Mucosa of descending colon (tissue), 3 donors: ENCODE data around the gene PLA2G2C. TPM values are rescaled to one million over a fixed set of nuclear protein-coding genes. Genes with fewer than 3 reads are reported as not detected.

Experiments used
- ATAC-seq: fragments of 200-7000 bp; cut with Tn5 transposase; one replicate; pipeline ENCODE4 v1.9.1; 2020; ENCODE audit warnings: mild to moderate bottlenecking, moderate library complexity
- DNase-seq, 3 donors: peaks; one replicate each; pipeline ENCODE4 v3.0.0-alpha.2; 2020
- H3K36me3 ChIP-seq: fragments of 200-600 bp; one replicate; pipeline ENCODE4 v1.8.0; 2021; ENCODE audit warnings: low read depth, mild to moderate bottlenecking
- H3K4me1 ChIP-seq: fragments of 200-600 bp; one replicate; pipeline ENCODE4 v1.8.0; 2021; ENCODE audit warnings: low read depth, mild to moderate bottlenecking
- H3K4me3 ChIP-seq: fragments of 200-600 bp; one replicate; pipeline ENCODE4 v1.8.0; 2021; ENCODE audit warnings: mild to moderate bottlenecking
- H3K9me3 ChIP-seq: fragments of 200-600 bp; one replicate; pipeline ENCODE4 v1.8.0; 2021; ENCODE audit warnings: mild to moderate bottlenecking
- CTCF ChIP-seq: fragments of 200-600 bp; IDR thresholded peaks from one replicate; pipeline ENCODE4 v1.8.0; 2022; ENCODE audit warnings: antibody characterized with exemption, mild to moderate bottlenecking
- intact Hi-C, 2 donors: fragments of 100-400 bp; cut with DNase I in 1 of 2; cut with micrococcal nuclease in 1 of 2; formaldehyde crosslinking; loops; one replicate each; pipeline versions ENCODE4 v1.11.0 to v1.11.1; 2022; cut with DNase I, micrococcal nuclease
- total RNA-seq, 3 donors: library from RNA; stranded (reverse); fragmentation: NEBNext Ultra II Directional in 2 of 3; extraction: Animal tissue kit (Norgen Biotek cat#: 25700) in 2 of 3; gene quantifications; one replicate each; pipeline versions ENCODE4 v1.2.1 to v1.2.4, GENCODE V29; 2021 to 2023
- donor health status: DM: no; HTN: no; CAD: no; lungs with moderate emphysema.
- donor health status: DM: no; HTN: no; CAD: no.
- donor health status: DM: no; HTN: yes; CAD: no.

PLA2G2C gene
- total RNA-seq, 3 donors from 2014 or later = 0.55 to 2.1 TPM; not detected in 1

DNA sequence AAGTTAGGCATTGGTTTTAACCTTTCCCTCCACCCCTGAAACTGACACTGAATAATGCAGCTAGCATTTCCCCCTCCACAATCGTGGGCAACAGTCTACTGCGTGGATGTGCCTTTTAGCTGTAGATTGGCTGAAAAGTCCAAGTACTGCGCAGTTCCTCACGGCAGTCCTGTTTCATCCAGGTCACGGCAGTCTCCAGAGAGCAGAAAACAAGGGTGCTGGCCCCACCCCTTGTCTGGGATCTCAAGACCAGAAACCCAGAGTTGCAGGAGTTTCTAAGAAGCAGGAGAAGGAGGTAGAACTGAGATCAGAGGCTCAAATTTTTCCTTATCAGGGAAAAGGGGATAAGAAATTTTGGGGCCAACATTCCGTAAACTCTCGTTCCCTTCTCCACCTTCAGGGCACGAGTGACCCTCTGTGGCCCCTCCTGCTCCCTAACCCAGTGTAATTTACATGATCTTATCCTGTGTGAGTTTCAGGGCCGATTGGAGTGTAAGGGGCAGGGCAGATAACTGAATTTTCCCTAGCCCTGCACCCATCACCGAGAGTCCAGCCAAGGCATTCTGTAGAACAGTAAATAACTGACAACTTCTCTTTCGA lies 25.9 kb upstream of the PLA2G2C start:
- Histone ChIP-seq H3K9me3 (no peaks in the 10 kb centered on the region), H3K36me3 (no peaks in the 10 kb centered on the region), H3K4me3 (no peak overlapping the region), H3K4me1 (peaks cover 16% of the 10 kb centered on the region)
- intact Hi-C loops = loop anchor here (2.0 to 5.0 kb wide), 2 partner anchors 280 to 283 kb away; no protein-coding TSS in a partner anchor
- no peak for TF ChIP-seq CTCF
- ATAC-seq (peak; percentile 13), DNase-seq (peak in 2 of 3 donors; percentile 40 to 45)

DNA sequence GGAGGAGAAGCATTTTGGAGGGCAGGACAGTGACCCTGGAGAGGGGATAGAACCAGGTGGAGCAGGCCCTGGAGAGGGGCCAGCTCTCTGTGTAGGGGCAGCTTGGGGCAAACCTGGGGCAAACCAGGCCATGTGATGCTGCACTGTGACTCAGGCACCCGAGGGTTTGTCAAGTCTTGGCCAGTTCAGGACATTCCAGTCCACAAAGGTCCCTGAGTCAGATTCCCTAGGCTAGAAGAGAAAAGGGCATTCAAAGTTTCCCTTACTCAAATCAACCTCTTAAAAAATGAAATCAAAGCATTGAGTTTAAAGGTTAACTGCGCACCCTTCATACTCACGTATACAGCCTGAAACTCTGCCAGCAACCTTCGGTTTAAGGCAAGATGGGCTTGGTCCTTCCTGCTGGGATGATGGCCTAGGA lies 25.2 kb upstream of the PLA2G2C start:
- intact Hi-C loops = loop anchor here in 1 of 2 donors (5.0 kb wide), 1 partner anchor 281 kb away; no protein-coding TSS in a partner anchor
- H3K4me3 ChIP-seq = no peak overlapping the region
- no peak for TF ChIP-seq CTCF
- no peaks in the 10 kb centered on the region for H3K9me3 ChIP-seq
- peaks cover 16% of the 10 kb centered on the region for H3K4me1 ChIP-seq
- DNase-seq (peak; percentile 48 to 84 (median 65)), ATAC-seq (peak; percentile 87)
- no peaks in the 10 kb centered on the region for H3K36me3 ChIP-seq

GRCh38 chr1:20210736-20211460 lies 24.6 kb upstream of the PLA2G2C start:
- TF ChIP-seq CTCF = no peak
- H3K9me3 ChIP-seq = no peaks in the 10 kb centered on the region
- intact Hi-C loops = loop anchor here in 1 of 2 donors (5.0 kb wide), 1 partner anchor 281 kb away; no protein-coding TSS in a partner anchor
- H3K36me3 ChIP-seq = no peaks in the 10 kb centered on the region
- no peak overlapping the region for H3K4me3 ChIP-seq
- DNase-seq (no peak), ATAC-seq (peak; percentile 4)
- peaks cover 16% of the 10 kb centered on the region for H3K4me1 ChIP-seq

DNA sequence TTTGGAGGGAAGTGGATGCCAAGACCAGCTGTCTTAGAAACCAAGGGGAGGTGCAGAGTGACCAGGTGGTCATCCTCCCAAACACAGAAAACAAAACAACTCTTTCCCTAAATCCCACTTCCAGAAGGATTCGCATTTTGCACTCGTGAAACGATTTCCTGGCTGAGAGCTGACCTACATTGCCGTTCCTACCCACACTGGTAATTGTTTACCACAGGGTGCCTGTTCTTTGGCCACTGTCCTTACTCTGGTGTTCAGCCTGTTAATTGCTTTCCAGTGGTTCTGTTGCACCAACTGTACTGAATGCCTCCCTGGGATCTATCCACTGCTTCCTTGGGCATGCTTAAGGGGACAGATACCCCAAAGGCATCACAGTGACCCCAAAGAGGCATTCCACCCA lies 23.2 kb upstream of the PLA2G2C start:
- ATAC-seq = no peak
- Histone ChIP-seq H3K9me3 (no peaks in the 10 kb centered on the region), H3K4me1 (peaks cover 16% of the 10 kb centered on the region), H3K36me3 (no peaks in the 10 kb centered on the region), H3K4me3 (no peak overlapping the region)
- TF ChIP-seq CTCF = no peak
- intact Hi-C loops = no loop called here
- no peak for DNase-seq

DNA sequence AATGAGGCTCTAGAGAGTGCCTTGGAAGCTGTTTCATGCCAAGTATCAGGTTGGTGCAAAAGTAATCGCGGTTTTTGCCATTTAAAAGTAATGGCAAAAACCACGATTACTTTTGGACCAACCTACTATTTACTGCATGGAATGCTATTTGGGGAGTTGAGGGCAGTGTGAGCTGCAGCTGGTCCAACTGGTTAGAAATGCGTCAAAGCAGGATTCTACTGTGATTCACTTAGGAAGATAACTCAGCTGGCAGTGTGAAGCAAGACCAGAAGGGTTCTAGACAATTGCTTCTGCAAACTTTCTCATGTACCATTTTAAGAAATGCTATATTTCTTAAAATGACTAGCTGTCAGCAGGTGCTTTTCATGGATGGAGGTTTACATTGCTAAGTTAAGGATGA lies 21.2 kb upstream of the PLA2G2C start:
- Histone ChIP-seq H3K4me1 (peaks cover 12% of the 10 kb centered on the region), H3K4me3 (no peak overlapping the region), H3K36me3 (no peaks in the 10 kb centered on the region), H3K9me3 (no peaks in the 10 kb centered on the region)
- DNase-seq = no peak
- no peak for TF ChIP-seq CTCF
- intact Hi-C loops = no loop called here
- ATAC-seq = no peak
